Neural crest cell (in vitro differentiated cells): Measurements from ENCODE around the gene SPRR1A. TPM values are rescaled to one million over a fixed set of nuclear protein-coding genes. Genes with fewer than 3 reads are reported as not detected.

Experiments used
- DNase-seq: peaks from one replicate; pipeline ENCODE4 v3.0.0; 2021; ENCODE audit warnings: low read depth, mixed read lengths, low spot score
- H3K27ac Mint-ChIP-seq: one replicate; pipeline ENCODE4 v1.8.0; 2021; ENCODE audit warnings: mild to moderate bottlenecking, mixed read lengths; ENCODE audit not compliant: unreplicated experiment
- H3K27me3 Mint-ChIP-seq: 2 replicates; pipeline ENCODE4 v1.8.0; 2021; ENCODE audit warnings: low read depth, mild to moderate bottlenecking, mixed read lengths
- H3K36me3 Mint-ChIP-seq: 2 replicates; pipeline ENCODE4 v1.8.0; 2021; ENCODE audit warnings: low read depth, mild to moderate bottlenecking, mixed read lengths
- H3K4me1 Mint-ChIP-seq: 2 replicates; pipeline ENCODE4 v1.8.0; 2021; ENCODE audit warnings: mixed read lengths
- H3K4me3 Mint-ChIP-seq: one replicate; pipeline ENCODE4 v1.8.0; 2021; ENCODE audit warnings: mild to moderate bottlenecking, mixed read lengths
- H3K9me3 Mint-ChIP-seq: 2 replicates; pipeline ENCODE4 v1.8.0; 2021; ENCODE audit warnings: mixed read lengths
- total RNA-seq: library from RNA; stranded (reverse); gene quantifications from 2 replicates; pipeline ENCODE4 v1.2.1, GENCODE V29; 2021
- TF ChIP-seq, protein P1 (sequence below): fragments of 200-600 bp; sonication (generic); conservative IDR thresholded peaks from 2 replicates; pipeline ENCODE4 v1.5.0; 2021; ENCODE audit warnings: antibody characterized with exemption, mild to moderate bottlenecking

SPRR1A gene
- total RNA-seq, 1 donor from 2014 or later, result not detected

DNA sequence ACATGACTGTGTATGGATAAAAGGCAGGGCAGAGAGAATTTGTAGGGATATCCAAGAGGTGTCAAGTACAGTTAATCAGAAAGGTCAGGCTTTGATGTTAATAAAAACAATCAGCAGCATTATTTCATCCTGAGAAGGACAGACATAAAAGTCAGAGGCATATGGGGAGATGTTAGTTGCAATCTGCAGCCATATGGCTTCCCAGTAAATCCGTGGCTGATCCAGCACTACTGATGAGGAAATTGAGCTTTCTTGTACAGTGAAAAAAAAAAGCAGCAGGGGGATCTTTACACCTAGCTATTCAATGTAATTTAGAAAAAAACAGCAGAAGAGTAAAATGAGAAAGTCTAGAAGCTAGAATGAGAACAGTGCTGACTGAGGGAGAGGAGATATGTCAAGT lies 44.9 kb downstream of the SPRR1A start:
- Mint-ChIP-seq H3K9me3 (peaks cover 5% of the 10 kb centered on the region), H3K4me1 (no peaks in the 10 kb centered on the region), H3K27me3 (peaks cover 5% of the 10 kb centered on the region), H3K4me3 (no peak overlapping the region), H3K36me3 (no peaks in the 10 kb centered on the region), H3K27ac (no peak overlapping the region)
- DNase-seq, result no peak
- TF ChIP-seq, protein P1, sequence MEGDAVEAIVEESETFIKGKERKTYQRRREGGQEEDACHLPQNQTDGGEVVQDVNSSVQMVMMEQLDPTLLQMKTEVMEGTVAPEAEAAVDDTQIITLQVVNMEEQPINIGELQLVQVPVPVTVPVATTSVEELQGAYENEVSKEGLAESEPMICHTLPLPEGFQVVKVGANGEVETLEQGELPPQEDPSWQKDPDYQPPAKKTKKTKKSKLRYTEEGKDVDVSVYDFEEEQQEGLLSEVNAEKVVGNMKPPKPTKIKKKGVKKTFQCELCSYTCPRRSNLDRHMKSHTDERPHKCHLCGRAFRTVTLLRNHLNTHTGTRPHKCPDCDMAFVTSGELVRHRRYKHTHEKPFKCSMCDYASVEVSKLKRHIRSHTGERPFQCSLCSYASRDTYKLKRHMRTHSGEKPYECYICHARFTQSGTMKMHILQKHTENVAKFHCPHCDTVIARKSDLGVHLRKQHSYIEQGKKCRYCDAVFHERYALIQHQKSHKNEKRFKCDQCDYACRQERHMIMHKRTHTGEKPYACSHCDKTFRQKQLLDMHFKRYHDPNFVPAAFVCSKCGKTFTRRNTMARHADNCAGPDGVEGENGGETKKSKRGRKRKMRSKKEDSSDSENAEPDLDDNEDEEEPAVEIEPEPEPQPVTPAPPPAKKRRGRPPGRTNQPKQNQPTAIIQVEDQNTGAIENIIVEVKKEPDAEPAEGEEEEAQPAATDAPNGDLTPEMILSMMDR, result no peak

- no peak for DNase-seq
- Mint-ChIP-seq H3K4me3 (no peak within 1 kb of the TSS), H3K4me1 (no peaks in the 10 kb centered on the region), H3K27ac (no peak within 1 kb of the TSS), H3K36me3 (no peaks in the 10 kb centered on the region), H3K27me3 (peaks cover 7% of the 10 kb centered on the region), H3K9me3 (peaks cover 5% of the 10 kb centered on the region)
- TF ChIP-seq, protein P1, result no peak
Measured at GRCh38 chr1:153030895-153031294, 47.0 kb downstream of the SPRR1A start, which contains the start of gene SPRR1B. Gene SPRR1B (plus strand): TSS chr1:153031203. CDS start chr1:153032346, 1,143 bp downstream.

GRCh38 chr1:153032073-153032472 lies 48.2 kb downstream of the SPRR1A start:
- no peak for DNase-seq
- H3K4me3 Mint-ChIP-seq, result no peak overlapping the region
- H3K9me3 Mint-ChIP-seq, result peaks cover 5% of the 10 kb centered on the region
- H3K36me3 Mint-ChIP-seq, result no peaks in the 10 kb centered on the region
- H3K27me3 Mint-ChIP-seq, result peaks cover 11% of the 10 kb centered on the region
- H3K4me1 Mint-ChIP-seq, result no peaks in the 10 kb centered on the region
- TF ChIP-seq, protein P1, result no peak
- H3K27ac Mint-ChIP-seq, result no peak overlapping the region

DNA sequence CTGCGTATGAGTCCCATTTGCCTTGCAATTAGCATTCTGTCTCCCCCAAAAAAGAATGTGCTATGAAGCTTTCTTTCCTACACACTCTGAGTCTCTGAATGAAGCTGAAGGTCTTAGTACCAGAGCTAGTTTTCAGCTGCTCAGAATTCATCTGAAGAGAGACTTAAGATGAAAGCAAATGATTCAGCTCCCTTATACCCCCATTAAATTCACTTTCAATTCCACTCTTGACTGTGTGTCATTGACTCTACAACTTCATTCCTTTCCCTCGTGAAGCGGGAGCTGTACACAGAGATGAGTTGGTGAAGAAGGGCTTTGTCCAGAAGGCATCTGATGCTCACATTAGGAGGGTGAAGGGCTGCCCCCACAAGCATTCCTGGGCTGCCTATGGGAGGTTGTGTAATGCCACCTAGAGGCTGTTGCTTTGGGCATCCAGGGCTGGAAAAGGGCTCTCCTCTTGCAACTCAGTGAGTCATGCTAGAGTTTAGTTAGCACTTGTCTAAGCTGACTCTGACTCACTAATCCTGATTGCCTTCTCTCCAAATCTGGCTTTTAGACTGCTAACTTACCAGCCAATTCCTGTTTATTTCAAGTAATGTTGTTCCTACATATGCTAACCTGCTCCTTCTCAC lies 48.9 kb downstream of the SPRR1A start:
- Mint-ChIP-seq H3K9me3 (peaks cover 5% of the 10 kb centered on the region), H3K4me3 (no peak overlapping the region), H3K27me3 (peaks cover 16% of the 10 kb centered on the region), H3K27ac (no peak overlapping the region), H3K36me3 (no peaks in the 10 kb centered on the region), H3K4me1 (no peaks in the 10 kb centered on the region)
- DNase-seq, result no peak
- TF ChIP-seq, protein P1, result peak; percentile 26

- H3K36me3 Mint-ChIP-seq, result no peaks in the 10 kb centered on the region
- TF ChIP-seq, protein P1, result no peak
- H3K4me3 Mint-ChIP-seq, result no peak overlapping the region
- H3K9me3 Mint-ChIP-seq, result no peaks in the 10 kb centered on the region
- H3K27ac Mint-ChIP-seq, result no peak overlapping the region
- H3K27me3 Mint-ChIP-seq, result peaks cover 16% of the 10 kb centered on the region
- no peak for DNase-seq
- no peaks in the 10 kb centered on the region for H3K4me1 Mint-ChIP-seq
Measured at GRCh38 chr1:153035211-153035610, 51.3 kb downstream of the SPRR1A start.

Other genes with a start within 250 kb of the SPRR1A start
- not detected in 2 replicates for gene KPRP, start 226.1 kb upstream of the SPRR1A start, total RNA-seq
- not detected in 2 replicates for gene LCE1F, start 208.9 kb upstream of the SPRR1A start, total RNA-seq
- gene LCE1E, start 197.8 kb upstream of the SPRR1A start, total RNA-seq, result not detected in 2 replicates
- not detected in 2 replicates for gene LCE1D, start 187.4 kb upstream of the SPRR1A start, total RNA-seq
- gene LCE1C, start 177.4 kb upstream of the SPRR1A start, total RNA-seq, result not detected in 2 replicates
- gene LCE1B, start 172.1 kb upstream of the SPRR1A start, total RNA-seq, result not detected in 2 replicates
- not detected in 2 replicates for gene LCE1A, start 156.6 kb upstream of the SPRR1A start, total RNA-seq
- not detected in 2 replicates for gene LCE6A, start 141.2 kb upstream of the SPRR1A start, total RNA-seq
- not detected in 2 replicates for gene LCE7A, start 124.1 kb upstream of the SPRR1A start, total RNA-seq
- gene SMCP, start 105.8 kb upstream of the SPRR1A start, total RNA-seq, result not detected in 2 replicates
- gene IVL, start 75.5 kb upstream of the SPRR1A start, total RNA-seq, result not detected in 2 replicates
- gene SPRR5, start 36.9 kb upstream of the SPRR1A start, total RNA-seq, result not detected in 2 replicates
- not detected in 2 replicates for gene SPRR4, start 13.4 kb upstream of the SPRR1A start, total RNA-seq
- not detected in 2 replicates for gene SPRR3, start 17.7 kb downstream of the SPRR1A start, total RNA-seq
- gene SPRR1B, start 47.1 kb downstream of the SPRR1A start, total RNA-seq, result not detected in 2 replicates
- gene SPRR2D, start 57.0 kb downstream of the SPRR1A start, total RNA-seq, result not detected in 2 replicates
- not detected in 2 replicates for gene SPRR2A, start 73.4 kb downstream of the SPRR1A start, total RNA-seq
- gene SPRR2B, start 87.5 kb downstream of the SPRR1A start, total RNA-seq, result not detected in 2 replicates
- gene SPRR2E, start 110.4 kb downstream of the SPRR1A start, total RNA-seq, result not detected in 2 replicates
- gene SPRR2F, start 129.4 kb downstream of the SPRR1A start, total RNA-seq, result not detected in 2 replicates
- gene SPRR2G, start 166.8 kb downstream of the SPRR1A start, total RNA-seq, result not detected in 2 replicates
- gene LELP1, start 219.3 kb downstream of the SPRR1A start, total RNA-seq, result not detected in 2 replicates
- not detected in 2 replicates for gene PRR9, start 233.5 kb downstream of the SPRR1A start, total RNA-seq